GM19455 (cell line): ENCODE results near the gene SETD2.
A peak's percentile ranks its signal among the peaks of the same experiment; 100 is the strongest.

ENCODE experiments used
- ATAC-seq: cut with Tn5 transposase; IDR thresholded peaks from one replicate; pipeline ENCODE4 v1.9.1; 2021; ENCODE audit not compliant: unreplicated experiment

SETD2 gene

GRCh38 chr3:47010910-47011309 is 153.0 kb downstream of the SETD2 start:
- ATAC-seq: no peak

- no peak for ATAC-seq
These were observed 153.7 kb downstream of the SETD2 start for GRCh38 chr3:47010111-47010712.

- ATAC-seq: peak; percentile 65
These were observed 154.4 kb downstream of the SETD2 start for GRCh38 chr3:47009225-47010110.

GRCh38 chr3:47008851-47009224 is 155.1 kb downstream of the SETD2 start:
- ATAC-seq: no peak

- no peak for ATAC-seq
These were observed 155.6 kb downstream of the SETD2 start for GRCh38 chr3:47008234-47008796.

- no peak for ATAC-seq
These were observed 156.3 kb downstream of the SETD2 start for GRCh38 chr3:47007482-47008233.

- ATAC-seq: no peak
These were observed 156.9 kb downstream of the SETD2 start for GRCh38 chr3:47007001-47007400.

- ATAC-seq: no peak
These were observed 157.7 kb downstream of the SETD2 start for GRCh38 chr3:47006145-47006651.

- ATAC-seq: no peak
These were observed 158.4 kb downstream of the SETD2 start for GRCh38 chr3:47005212-47006144.

GRCh38 chr3:47004369-47005211 is 159.3 kb downstream of the SETD2 start:
- ATAC-seq: no peak

- no peak for ATAC-seq
These were observed 160.2 kb downstream of the SETD2 start for GRCh38 chr3:47003461-47004368.

GRCh38 chr3:47003056-47003410 is 160.9 kb downstream of the SETD2 start:
- no peak for ATAC-seq

GRCh38 chr3:47002171-47003055 is 161.5 kb downstream of the SETD2 start:
- no peak for ATAC-seq

GRCh38 chr3:47001731-47002170 is 162.2 kb downstream of the SETD2 start:
- ATAC-seq: no peak

- ATAC-seq: no peak
These were observed 162.8 kb downstream of the SETD2 start for GRCh38 chr3:47000922-47001730.

GRCh38 chr3:47000198-47000815 is 163.6 kb downstream of the SETD2 start:
- no peak for ATAC-seq
